Lower leg skin (tissue), 3 donors: ENCODE data around the gene PPARG.

Experiments used
- POLR2A ChIP-seq, 2 donors: fragments of 450-650 bp; IDR thresholded peaks; one replicate each; pipeline ENCODE4 v1.6.1; 2016 to 2017; ENCODE audit warnings: antibody characterized with exemption in 2 of 2, mild to moderate bottlenecking in 1 of 2, moderate library complexity in 1 of 2
- TF ChIP-seq, protein P1 (sequence below), 3 donors: fragments of 450-650 bp; IDR thresholded peaks; one replicate each; pipeline ENCODE4 v1.5.1; 2016; ENCODE audit warnings: antibody characterized with exemption in 3 of 3, mild to moderate bottlenecking in 3 of 3, moderate library complexity in 2 of 3

- TF ChIP-seq, protein P1, sequence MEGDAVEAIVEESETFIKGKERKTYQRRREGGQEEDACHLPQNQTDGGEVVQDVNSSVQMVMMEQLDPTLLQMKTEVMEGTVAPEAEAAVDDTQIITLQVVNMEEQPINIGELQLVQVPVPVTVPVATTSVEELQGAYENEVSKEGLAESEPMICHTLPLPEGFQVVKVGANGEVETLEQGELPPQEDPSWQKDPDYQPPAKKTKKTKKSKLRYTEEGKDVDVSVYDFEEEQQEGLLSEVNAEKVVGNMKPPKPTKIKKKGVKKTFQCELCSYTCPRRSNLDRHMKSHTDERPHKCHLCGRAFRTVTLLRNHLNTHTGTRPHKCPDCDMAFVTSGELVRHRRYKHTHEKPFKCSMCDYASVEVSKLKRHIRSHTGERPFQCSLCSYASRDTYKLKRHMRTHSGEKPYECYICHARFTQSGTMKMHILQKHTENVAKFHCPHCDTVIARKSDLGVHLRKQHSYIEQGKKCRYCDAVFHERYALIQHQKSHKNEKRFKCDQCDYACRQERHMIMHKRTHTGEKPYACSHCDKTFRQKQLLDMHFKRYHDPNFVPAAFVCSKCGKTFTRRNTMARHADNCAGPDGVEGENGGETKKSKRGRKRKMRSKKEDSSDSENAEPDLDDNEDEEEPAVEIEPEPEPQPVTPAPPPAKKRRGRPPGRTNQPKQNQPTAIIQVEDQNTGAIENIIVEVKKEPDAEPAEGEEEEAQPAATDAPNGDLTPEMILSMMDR (IDR thresholded peaks at IDR 0.05), result no peak
- TF ChIP-seq POLR2A (IDR thresholded peaks at IDR 0.05), result no peak
Observed at GRCh38 chr3:12323237-12323636, 34.4 kb downstream of the PPARG start.
